Right lobe of liver (tissue), 4 donors: ENCODE measurements around the gene NAGK.

Experiments used
- CTCF ChIP-seq, 4 donors: fragments of 200-600 bp in 3 of 4; fragments of 450-650 bp in 1 of 4; IDR thresholded peaks; one replicate each; pipeline versions ENCODE4 v1.5.1 to v1.8.0; 2016 to 2022; ENCODE audit warnings: antibody characterized with exemption in 4 of 4, mild to moderate bottlenecking in 2 of 4
- POLR2A ChIP-seq: fragments of 450-650 bp; IDR thresholded peaks from one replicate; pipeline ENCODE4 v1.6.1; 2017; ENCODE audit warnings: antibody characterized with exemption, mild to moderate bottlenecking
- donor health status: DM: no; HTN: no; CAD: no.
- donor health status: DM: no; HTN: no; CAD: no.
- donor health status: DM: no; HTN: yes; CAD: no.

GRCh38 chr2:71066856-71067255 is 1.6 kb upstream of the NAGK start:
- TF ChIP-seq CTCF (IDR thresholded peaks at IDR 0.05) (no peak), POLR2A (no peak)
